HG02981 (cell line): ENCODE measurements around the gene RELN.
"Not testable (repeated sequence)": the region's sequence is repeated elsewhere in the genome, so short reads cannot be mapped to it uniquely, and the experiment has no call there.

Experiments used
- ATAC-seq: cut with Tn5 transposase; IDR thresholded peaks from one replicate; pipeline ENCODE4 v1.9.1; 2021; ENCODE audit warnings: mild to moderate bottlenecking, moderate library complexity; ENCODE audit not compliant: unreplicated experiment

Gene RELN

DNA sequence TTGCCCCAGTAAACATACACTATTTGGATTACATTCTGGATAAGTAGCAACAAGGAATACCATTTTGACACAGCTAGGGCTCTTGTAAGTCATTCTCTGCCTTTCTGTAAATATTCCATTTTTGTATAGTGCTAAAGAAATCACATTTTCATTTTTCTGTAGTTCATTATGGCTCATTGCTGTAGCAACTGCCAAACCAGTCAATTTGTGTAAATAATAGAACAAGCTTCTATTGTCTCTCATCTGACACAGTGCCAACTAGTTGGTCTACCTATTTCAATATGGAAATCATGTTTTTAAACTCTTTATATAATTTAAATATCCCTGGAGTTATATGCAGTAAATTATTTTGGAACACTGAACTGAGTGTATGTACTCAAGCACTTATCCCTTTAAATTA, 193.7 kb downstream of the RELN start:
- no peak for ATAC-seq

DNA sequence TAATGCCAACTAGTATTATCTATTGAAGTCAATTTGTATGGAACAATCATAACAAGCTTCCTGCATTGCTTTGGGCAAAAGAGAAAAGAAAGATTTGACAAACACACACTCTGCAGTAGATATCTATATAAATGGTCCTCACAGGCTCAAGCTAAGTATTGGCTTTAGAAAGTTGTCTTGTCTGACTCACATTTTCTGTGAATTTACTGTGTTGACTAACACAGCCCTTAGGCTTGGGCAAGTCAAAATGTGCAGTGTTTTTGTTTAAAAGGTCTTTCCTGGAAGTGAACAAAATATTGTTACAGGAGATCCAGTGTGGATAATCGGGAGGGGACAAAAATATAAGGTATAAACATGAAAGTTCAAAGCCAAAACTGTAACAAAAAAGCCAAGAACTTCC, 194.4 kb downstream of the RELN start:
- no peak for ATAC-seq

- ATAC-seq = no peak
These were observed 195.0 kb downstream of the RELN start for GRCh38 chr7:103794424-103794823.

GRCh38 chr7:103793614-103794013, 195.8 kb downstream of the RELN start:
- ATAC-seq = no peak

DNA sequence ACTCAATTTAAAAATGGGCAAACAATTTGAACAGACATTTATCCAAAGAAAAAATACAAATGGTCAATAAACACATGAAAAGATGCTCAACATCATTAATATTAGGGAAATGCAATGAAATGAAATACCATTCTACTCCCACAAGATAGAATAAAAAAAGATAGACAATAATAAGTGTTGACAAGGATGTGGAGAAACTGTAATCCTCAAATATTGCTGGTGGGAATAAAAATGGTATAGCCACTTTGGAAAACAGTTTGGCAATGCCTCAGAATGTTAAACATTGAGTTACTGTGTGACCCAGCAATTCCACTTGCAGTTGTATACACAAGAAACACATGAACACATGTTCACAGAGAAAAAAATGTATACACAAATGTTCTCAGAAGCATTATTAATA, 197.6 kb downstream of the RELN start:
- ATAC-seq = no peak

DNA sequence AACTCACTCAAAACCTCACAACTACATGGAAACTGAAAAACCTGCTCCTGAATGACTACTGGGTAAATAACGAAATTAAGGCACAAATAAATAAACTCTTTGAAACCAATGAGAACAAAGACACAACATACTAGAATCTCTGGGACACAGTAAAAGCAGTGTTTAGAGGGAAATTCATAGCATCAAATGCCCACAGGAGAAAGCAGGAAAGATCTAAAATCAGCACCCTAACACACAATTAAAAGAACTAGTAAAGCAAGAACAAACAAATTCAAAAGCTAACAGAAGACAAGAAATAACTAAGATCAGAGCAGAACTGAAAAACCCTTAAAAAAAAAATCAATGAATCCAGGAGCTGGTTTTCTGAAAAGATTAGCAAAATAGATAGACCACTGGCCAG, 202.4 kb downstream of the RELN start:
- not testable (repeated sequence) for ATAC-seq

DNA sequence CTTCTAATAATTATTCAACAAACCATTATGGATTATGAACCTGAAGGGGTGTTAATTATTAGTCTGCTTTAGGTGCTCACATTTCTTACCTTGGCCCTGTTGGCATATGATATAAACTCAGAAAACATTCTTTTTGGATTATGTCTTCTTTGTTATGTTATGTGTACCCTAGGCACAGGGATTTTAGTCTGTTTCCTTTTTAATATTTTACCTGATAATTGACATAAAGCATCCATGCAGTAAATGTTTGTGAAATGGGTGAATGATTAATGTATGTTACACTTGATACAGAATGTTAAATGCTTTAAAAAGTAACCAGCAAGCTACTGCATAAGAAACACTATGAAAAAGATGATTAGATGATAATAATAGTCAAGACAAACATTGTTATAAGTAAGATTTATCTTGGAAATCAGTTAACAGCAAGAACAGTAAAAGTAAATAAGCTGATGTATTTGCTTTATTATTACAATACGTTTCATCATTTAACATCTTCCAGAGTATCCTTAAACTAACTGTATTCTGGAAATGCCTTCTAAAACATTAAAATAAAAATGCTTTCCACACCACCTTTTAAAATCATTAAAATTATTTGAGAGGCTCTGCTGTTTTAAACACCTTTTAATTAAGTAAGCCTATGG, 204.7 kb downstream of the RELN start:
- ATAC-seq = no peak

DNA sequence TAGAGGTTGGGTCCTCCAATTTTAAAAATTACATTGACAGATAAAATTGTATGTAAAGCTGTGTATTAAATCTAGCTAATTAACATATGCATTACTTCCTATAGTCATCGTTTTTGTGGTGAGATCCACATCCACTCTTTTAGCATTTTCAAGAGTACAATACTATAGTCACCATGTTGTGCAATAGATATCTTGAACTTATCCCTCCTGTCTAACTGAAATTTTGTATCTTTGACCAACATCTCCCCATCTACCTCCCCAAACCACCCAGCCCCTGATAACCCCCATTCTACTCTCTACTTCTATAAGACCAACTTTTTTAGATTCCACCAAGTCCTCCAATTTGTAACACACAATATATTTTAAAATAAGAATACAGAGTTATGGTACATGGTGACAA, 208.0 kb downstream of the RELN start:
- ATAC-seq = no peak

DNA sequence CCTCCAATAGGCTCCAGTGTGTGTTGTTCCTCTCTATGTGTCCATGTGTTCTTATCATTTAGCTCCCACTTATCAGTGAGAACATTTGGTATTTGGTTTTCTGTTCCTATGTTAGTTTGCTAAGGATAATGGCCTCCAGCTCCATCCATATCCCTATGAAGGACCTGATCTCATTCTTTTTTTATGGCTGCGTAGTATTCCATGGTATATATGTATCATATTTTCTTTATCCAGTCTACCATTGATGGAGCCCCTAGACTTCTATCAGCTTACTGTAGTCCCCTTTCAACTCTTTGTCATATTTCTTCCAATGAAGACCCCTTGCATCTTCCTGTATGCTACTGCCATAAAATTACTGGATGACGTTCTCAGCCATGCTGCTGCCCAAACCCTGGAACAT, 208.9 kb downstream of the RELN start:
- ATAC-seq = not testable (repeated sequence)

- no peak for ATAC-seq
These were observed 212.0 kb downstream of the RELN start for GRCh38 chr7:103777440-103777839.

GRCh38 chr7:103773726-103774125, 215.7 kb downstream of the RELN start:
- peak; percentile 47 for ATAC-seq

DNA sequence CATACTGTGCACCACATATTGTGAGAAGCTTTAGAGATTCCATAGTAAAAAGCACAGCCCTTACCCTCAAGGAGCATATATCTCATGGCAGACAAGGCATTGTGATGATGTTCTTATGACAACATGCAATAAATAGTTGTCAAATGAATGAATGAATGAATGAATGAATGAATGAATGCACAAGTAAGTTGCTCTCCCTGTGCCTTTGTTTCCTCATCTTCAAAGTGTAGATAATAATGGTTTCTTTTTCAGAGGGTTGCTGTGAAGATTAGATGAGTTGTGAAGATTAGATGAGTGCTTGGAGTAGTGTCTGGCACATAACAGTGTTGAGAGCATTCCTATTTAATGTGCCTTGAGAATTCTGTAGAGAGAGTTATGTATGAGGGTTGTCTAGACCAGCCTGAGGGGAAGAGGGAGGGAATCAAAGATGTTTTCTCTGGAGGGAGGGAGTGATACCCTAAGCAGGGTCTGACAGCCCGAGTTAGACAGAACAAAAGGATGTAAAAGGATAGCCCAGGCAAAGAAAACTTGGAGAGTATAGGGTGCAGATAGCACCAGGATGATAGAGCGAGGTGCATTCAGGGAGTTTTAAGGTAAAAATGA, 217.2 kb downstream of the RELN start:
- ATAC-seq = no peak

- no peak for ATAC-seq
These were observed 218.2 kb downstream of the RELN start for GRCh38 chr7:103771294-103771693.

GRCh38 chr7:103766660-103767059, 222.8 kb downstream of the RELN start:
- no peak for ATAC-seq

- ATAC-seq = no peak
These were observed 223.6 kb downstream of the RELN start for GRCh38 chr7:103765901-103766300.

DNA sequence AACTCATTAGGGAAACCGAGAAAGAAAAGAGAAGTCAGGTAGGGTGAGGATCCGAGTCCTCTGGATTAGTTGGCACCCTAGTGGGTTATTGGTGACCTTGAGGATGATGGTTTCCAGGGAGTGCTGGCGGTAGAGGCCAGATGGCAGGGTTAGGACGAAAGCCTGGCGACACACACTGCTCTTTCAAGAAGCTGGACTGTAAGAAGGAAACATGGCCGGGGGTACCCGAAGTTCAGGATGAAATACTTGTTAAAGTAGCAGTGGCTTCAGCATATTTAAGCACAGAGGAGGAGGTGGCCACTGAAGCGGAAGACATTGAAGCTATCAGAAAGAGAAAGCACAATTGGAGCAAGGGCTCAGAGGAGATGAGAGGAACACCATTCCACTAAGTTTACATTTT, 224.6 kb downstream of the RELN start:
- no peak for ATAC-seq

GRCh38 chr7:103762877-103763276, 226.6 kb downstream of the RELN start:
- no peak for ATAC-seq

- no peak for ATAC-seq
These were observed 227.2 kb downstream of the RELN start for GRCh38 chr7:103762065-103762760.

DNA sequence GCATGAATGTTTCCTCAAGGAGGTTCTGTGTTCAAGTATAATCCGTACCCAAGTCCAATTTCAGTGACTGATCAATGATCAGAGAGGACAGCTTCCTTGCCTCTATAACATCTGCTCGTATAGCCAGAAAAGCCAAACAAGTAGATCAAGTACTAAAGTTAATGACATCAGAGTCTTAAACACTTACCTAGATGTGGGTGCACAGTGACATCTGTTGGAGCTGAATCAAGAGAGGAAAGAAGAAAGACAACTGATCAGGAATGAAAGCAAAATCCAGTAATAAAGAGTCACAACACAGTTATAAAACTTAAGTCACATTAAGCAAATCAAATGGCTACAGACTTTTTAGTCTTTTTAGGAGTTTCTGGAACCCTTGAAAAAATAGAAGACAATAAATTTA, 236.5 kb downstream of the RELN start:
- ATAC-seq = no peak

DNA sequence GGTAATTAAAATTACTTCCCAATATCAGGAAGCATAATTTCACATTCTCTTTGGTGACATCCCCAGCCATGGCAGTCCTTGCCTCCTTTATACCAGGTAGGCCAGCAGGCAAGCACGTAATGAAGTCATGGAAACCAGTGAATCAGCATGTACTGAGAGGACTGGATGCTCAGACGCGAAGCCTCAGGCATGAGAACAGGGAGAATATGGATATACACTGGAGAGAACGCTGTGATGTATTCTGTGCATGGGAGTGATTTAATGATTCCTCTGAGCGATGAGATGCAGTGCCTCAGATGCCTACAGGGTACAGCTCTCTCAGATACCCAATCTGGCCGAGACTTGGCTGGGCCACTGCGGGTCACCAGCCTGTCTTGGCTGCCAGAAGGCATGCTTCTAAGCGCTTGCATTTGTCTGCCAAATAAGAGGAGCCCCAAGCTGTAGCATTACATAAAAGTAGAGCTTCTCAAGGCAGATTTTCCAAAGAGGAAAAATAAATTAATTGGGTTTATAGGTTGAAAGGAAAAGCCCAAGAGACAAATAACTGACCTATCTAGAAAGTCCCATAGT, 238.1 kb downstream of the RELN start:
- ATAC-seq = no peak

DNA sequence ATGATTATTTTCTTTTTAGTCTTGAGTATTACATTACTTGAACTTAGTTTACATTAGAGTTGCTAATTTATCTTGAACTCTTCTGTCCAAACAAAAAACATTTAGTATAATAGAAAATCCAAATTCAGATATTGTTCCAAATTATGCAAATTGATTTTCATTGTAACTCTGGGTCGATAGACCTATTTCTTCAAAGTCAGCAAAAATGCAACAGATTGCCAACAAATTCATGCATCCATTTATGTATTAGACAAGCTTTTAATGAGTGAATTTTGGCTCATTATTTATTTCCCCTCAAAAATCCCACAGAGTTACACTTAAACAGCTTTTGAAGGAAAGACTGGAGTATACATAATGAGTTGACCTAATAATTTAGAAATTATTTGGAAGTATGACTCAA, 240.8 kb downstream of the RELN start:
- ATAC-seq = no peak

DNA sequence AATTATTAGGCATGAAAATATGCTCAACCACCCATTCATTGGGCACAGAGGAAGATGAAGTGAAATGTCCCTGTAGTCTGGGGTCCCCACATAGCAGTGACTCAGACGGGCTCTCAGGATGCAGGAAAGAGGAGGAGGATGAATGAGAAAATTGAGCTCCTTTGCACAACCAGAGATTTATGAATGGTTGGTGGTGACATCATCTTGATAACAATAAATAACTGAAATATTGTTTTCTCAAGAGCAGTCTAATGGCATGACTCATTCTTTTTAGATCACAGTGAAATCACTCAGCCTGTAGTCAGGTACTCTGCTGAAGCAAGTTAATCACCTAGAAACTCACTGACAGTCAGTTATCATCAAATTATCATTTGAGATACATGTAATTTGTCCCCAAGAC, 254.1 kb downstream of the RELN start:
- ATAC-seq = no peak
